CD4-positive, CD25-positive, alpha-beta regulatory T cell (primary cell): ENCODE results near the gene PANK3. TPM values are rescaled to one million over a fixed set of nuclear protein-coding genes. Genes with fewer than 3 reads are reported as not detected.

Source experiments
- ATAC-seq, 2 donors: fragments of 150-1000 bp; cut with Tn5 transposase; one replicate each; pipeline ENCODE4 v1.10.0; 2021; ENCODE audit warnings: low read depth in 2 of 2, moderate number of reproducible peaks in 2 of 2, moderate library complexity in 1 of 2
- DNase-seq, 3 donors: peaks; one replicate each; pipeline versions ENCODE4 v3.0.0 to v3.0.0-alpha.2; 2012 to 2022; ENCODE audit warnings: mixed read lengths in 1 of 3
- H3K27ac ChIP-seq: one replicate; pipeline ENCODE4 v1.7.0; 2013; ENCODE audit warnings: mild to moderate bottlenecking, low read length; ENCODE audit not compliant: insufficient read depth, poor library complexity, severe bottlenecking
- H3K27me3 ChIP-seq: one replicate; pipeline ENCODE4 v1.7.0; 2013; ENCODE audit warnings: low read length; ENCODE audit not compliant: control insufficient read depth, insufficient read depth
- H3K36me3 ChIP-seq: one replicate; pipeline ENCODE4 v1.7.0; 2013; ENCODE audit warnings: mild to moderate bottlenecking, low read length, moderate library complexity; ENCODE audit not compliant: control insufficient read depth, insufficient read depth
- H3K4me1 ChIP-seq: 2 replicates; pipeline ENCODE4 v1.7.0; 2013; ENCODE audit warnings: mild to moderate bottlenecking, low read length; ENCODE audit not compliant: insufficient read depth, control insufficient read depth, poor library complexity, severe bottlenecking
- H3K4me3 ChIP-seq: one replicate; pipeline ENCODE4 v1.7.0; 2013; ENCODE audit warnings: low read depth, mild to moderate bottlenecking, low read length, moderate library complexity
- H3K9me3 ChIP-seq, 2 experiments: 1 replicate in 1 of 2; 2 replicates in 1 of 2; pipeline ENCODE4 v1.7.0; 2013; ENCODE audit warnings: low read length in 2 of 2, mild to moderate bottlenecking in 1 of 2, moderate library complexity in 1 of 2; ENCODE audit not compliant: control insufficient read depth in 2 of 2
- H3K27ac Mint-ChIP-seq, 3 donors: one replicate each; pipeline ENCODE4 v1.8.0; 2020 to 2022; ENCODE audit warnings: mild to moderate bottlenecking in 3 of 3, mixed read lengths in 3 of 3, moderate library complexity in 2 of 3
- H3K27me3 Mint-ChIP-seq: one replicate; pipeline ENCODE4 v1.8.0; 2022; ENCODE audit warnings: mild to moderate bottlenecking, mixed read lengths
- H3K36me3 Mint-ChIP-seq: one replicate; pipeline ENCODE4 v1.8.0; 2020; ENCODE audit warnings: mixed read lengths
- H3K4me1 Mint-ChIP-seq, 4 donors: one replicate each; pipeline ENCODE4 v1.8.0; 2020 to 2022; ENCODE audit warnings: mixed read lengths in 4 of 4, mild to moderate bottlenecking in 1 of 4
- H3K4me3 Mint-ChIP-seq, 4 donors: one replicate each; pipeline ENCODE4 v1.8.0; 2020 to 2022; ENCODE audit warnings: mild to moderate bottlenecking in 4 of 4, mixed read lengths in 4 of 4, moderate library complexity in 3 of 4
- H3K9me3 Mint-ChIP-seq, 7 donors: one replicate each; pipeline ENCODE4 v1.8.0; 2020 to 2022; ENCODE audit warnings: mixed read lengths in 7 of 7, mild to moderate bottlenecking in 3 of 7, moderate library complexity in 2 of 7
- polyA plus RNA-seq, 4 donors: library from polyadenylated mRNA; unstranded; fragments of 300-500 nt; fragmentation: Illumina TruSeq; gene quantifications; one replicate each; pipeline ENCODE4 v1.2.3, GENCODE V29; 2021
- total RNA-seq: library from RNA; stranded (reverse); gene quantifications from one replicate; pipeline ENCODE4 v1.2.3, GENCODE V29; 2022

Gene PANK3
- total and polyA plus RNA-seq, 5 donors from 2014 or later, result 4.7 to 38.7 (median 7.4) TPM

DNA sequence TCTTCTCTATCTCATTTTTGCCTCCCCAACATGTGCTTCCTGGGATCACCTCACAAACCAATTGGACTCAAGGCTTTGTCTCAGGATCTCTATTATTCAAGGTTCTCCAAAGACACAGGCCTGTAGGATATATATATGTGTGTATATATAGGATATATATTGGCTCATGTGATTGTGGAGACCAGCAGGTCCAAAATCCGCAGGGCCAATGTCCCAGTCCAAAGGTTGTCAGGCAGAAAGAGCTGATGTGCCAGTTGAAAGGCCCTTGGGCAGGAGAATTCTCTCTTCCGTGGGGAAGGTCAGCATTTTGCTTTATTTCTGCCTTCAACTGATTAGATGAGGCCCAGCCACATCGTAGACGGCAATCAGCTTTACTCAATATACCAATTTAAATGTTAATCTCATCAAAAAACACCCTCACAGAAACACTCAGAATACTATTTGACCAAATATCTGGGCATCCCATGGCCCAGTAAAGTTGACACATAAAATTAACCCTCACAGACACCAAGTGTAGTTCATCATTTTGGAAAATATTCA lies 51.3 kb downstream of the PANK3 start:
- Mint-ChIP-seq H3K9me3 (peaks cover 0 to 2% (median 0%) of the 10 kb centered on the region in 7 donors), H3K4me3 (peak overlapping the region in 3 of 4 donors; percentile 8 to 73 (median 61)), H3K4me1 (peaks cover 0 to 19% (median 0%) of the 10 kb centered on the region in 4 donors), H3K27ac (no peak overlapping the region), H3K27me3 (peaks cover 43% of the 10 kb centered on the region), H3K36me3 (no peaks in the 10 kb centered on the region)
- Histone ChIP-seq H3K4me3 (no peak overlapping the region), H3K9me3 (no peaks in the 10 kb centered on the region), H3K4me1 (no peaks in the 10 kb centered on the region), H3K27me3 (peaks cover 17% of the 10 kb centered on the region), H3K27ac (no peak overlapping the region), H3K36me3 (no peaks in the 10 kb centered on the region)
- no peak for ATAC-seq
- DNase-seq, result no peak

GRCh38 chr5:168525856-168526255 lies 53.3 kb downstream of the PANK3 start:
- no peak overlapping the region for H3K27ac Mint-ChIP-seq
- peaks cover 0 to 2% (median 0%) of the 10 kb centered on the region in 7 donors for H3K9me3 Mint-ChIP-seq
- Histone ChIP-seq H3K27me3 (peaks cover 13% of the 10 kb centered on the region), H3K9me3 (no peaks in the 10 kb centered on the region), H3K27ac (no peak overlapping the region), H3K4me3 (no peak overlapping the region), H3K36me3 (peaks cover 4% of the 10 kb centered on the region), H3K4me1 (no peaks in the 10 kb centered on the region)
- ATAC-seq (no peak), DNase-seq (no peak)
- H3K4me1 Mint-ChIP-seq, result peaks cover 0 to 19% (median 0%) of the 10 kb centered on the region in 4 donors
- H3K27me3 Mint-ChIP-seq, result peaks cover 29% of the 10 kb centered on the region
- H3K36me3 Mint-ChIP-seq, result no peaks in the 10 kb centered on the region
- H3K4me3 Mint-ChIP-seq, result no peak overlapping the region

DNA sequence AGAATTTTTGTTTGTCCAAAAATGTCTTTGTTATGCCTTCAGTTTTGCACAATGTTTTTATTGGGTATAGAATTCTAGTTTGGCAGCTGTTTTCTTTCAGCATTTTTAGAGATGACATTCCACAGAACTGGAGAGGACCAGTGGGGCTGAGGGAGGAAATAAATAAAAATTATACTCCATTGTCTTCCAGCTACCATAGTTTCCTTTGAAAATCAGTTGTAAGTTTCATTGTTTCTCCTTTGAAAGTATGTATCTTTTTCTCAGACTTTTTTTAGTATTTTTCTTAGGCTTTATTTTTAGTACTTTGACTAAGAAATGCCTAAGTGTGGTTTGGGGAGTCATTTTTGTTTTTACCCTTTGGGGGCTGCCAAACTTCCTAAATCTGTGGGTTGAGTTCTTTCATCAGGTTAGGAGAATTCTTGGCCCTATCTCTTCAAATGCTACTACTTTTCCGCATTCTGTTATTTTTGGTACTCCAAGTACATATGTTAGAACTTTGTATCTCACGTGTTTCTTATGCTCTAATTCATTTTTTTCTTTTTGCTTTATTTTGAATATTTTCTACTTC lies 65.2 kb downstream of the PANK3 start:
- peaks cover 0 to 4% (median 1%) of the 10 kb centered on the region in 4 donors for H3K4me1 Mint-ChIP-seq
- no peak for ATAC-seq

GRCh38 chr5:168502563-168503237 lies 76.5 kb downstream of the PANK3 start:
- H3K27ac ChIP-seq, result no peak overlapping the region
- H3K36me3 ChIP-seq, result peaks cover 72% of the 10 kb centered on the region
- peaks cover 29% of the 10 kb centered on the region for H3K36me3 Mint-ChIP-seq

More for the DNA sequence above, 65.2 kb downstream of the PANK3 start:
- H3K27me3 ChIP-seq, result no peaks in the 10 kb centered on the region
- H3K36me3 ChIP-seq, result peaks cover 96% of the 10 kb centered on the region
- H3K36me3 Mint-ChIP-seq, result peaks cover 91% of the 10 kb centered on the region
- no peaks in the 10 kb centered on the region for H3K4me1 ChIP-seq
- DNase-seq, result no peak
- H3K27ac ChIP-seq, result no peak overlapping the region
- H3K4me3 Mint-ChIP-seq, result no peak overlapping the region
- H3K9me3 Mint-ChIP-seq, result peaks cover 0 to 17% (median 4%) of the 10 kb centered on the region in 7 donors
- H3K27ac Mint-ChIP-seq, result no peak overlapping the region
- H3K4me3 ChIP-seq, result no peak overlapping the region
- no peaks in the 10 kb centered on the region for H3K27me3 Mint-ChIP-seq
- peaks cover 6 to 9% of the 10 kb centered on the region in 2 experiments for H3K9me3 ChIP-seq

More at GRCh38 chr5:168502563-168503237, 76.5 kb downstream of the PANK3 start:
- no peaks in the 10 kb centered on the region for H3K4me1 ChIP-seq
- ATAC-seq (no peak), DNase-seq (no peak)
- no peaks in the 10 kb centered on the region for H3K9me3 ChIP-seq
- H3K4me3 ChIP-seq, result no peak overlapping the region
- no peaks in the 10 kb centered on the region for H3K27me3 ChIP-seq
- Mint-ChIP-seq H3K27ac (peak overlapping the region in 1 of 3 donors; percentile 46), H3K4me3 (no peak overlapping the region), H3K9me3 (no peaks in the 10 kb centered on the region), H3K27me3 (no peaks in the 10 kb centered on the region), H3K4me1 (peaks cover 0 to 4% (median 0%) of the 10 kb centered on the region in 4 donors)

Other genes starting within 250 kb of the PANK3 start
- 46.9 TPM for gene RARS1, start 92.9 kb downstream of the PANK3 start, total RNA-seq
- 10 to 100 TPM; 16.1 to 21.8 (median 17.4) TPM for gene RARS1, start 92.9 kb downstream of the PANK3 start, polyA plus RNA-seq
- gene FBLL1, start 50.1 kb downstream of the PANK3 start, total RNA-seq, result not detected
- not detected for gene FBLL1, start 50.1 kb downstream of the PANK3 start, polyA plus RNA-seq